HG03342 (cell line): ENCODE results near the gene RALGDS.

ENCODE experiments used
- ATAC-seq: cut with Tn5 transposase; IDR thresholded peaks from one replicate; pipeline ENCODE4 v1.9.1; 2021; ENCODE audit warnings: mild to moderate bottlenecking, moderate library complexity; ENCODE audit not compliant: unreplicated experiment

RALGDS gene

GRCh38 chr9:133120501-133121197 is 391 bp downstream of the RALGDS start:
- ATAC-seq = peak; percentile 8

DNA sequence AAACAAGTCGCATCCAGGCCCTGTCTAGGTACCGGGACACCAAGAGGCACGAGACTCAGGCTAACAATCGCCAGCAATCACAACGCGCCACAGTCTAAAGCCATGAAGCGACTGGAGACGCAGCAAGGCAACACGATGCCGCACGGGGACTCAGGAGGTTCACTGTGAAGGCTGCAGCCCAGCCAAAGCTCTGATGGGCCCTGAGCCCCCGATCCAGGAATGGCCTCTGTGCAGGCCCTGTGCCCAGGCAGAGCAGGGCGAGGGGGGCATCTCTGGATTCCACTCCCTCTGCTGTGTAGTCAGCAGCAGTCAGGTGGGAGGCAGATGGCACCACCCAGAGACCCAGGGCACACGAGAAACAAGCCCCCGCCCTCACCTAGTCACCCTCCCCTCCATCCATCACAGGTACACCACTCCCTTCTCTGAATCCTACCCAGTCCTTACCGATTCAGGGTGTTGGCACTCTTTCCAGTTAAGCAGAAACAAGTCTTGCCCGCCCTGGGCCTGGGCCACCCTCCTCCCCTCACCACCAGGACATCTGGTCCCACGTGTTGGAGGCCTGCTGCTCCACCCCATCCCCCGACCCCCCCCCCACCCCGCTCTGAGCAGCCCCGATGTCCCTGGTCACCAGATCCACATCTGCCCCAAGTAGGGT is 1.1 kb downstream of the RALGDS start:
- no peak for ATAC-seq

GRCh38 chr9:133119103-133119845 is 1.8 kb downstream of the RALGDS start:
- ATAC-seq = no peak

GRCh38 chr9:133118568-133118967 is 2.5 kb downstream of the RALGDS start:
- ATAC-seq = no peak

DNA sequence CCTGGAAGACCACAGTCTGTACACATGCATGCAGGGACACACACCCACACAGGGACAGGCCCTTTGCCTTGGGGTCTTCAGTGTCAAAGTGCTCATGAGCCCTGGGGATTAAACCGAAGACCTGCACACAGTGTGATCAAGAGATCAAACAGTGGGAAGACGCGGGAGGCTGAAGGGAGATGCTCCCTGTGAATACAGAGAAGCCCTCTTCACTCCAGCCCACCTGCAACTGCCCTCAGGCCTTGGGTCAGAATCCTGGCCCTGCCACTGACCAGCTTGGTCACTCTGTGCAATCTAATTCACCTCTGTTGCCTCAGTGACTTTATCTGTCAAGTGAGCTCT is 2.9 kb downstream of the RALGDS start:
- no peak for ATAC-seq

DNA sequence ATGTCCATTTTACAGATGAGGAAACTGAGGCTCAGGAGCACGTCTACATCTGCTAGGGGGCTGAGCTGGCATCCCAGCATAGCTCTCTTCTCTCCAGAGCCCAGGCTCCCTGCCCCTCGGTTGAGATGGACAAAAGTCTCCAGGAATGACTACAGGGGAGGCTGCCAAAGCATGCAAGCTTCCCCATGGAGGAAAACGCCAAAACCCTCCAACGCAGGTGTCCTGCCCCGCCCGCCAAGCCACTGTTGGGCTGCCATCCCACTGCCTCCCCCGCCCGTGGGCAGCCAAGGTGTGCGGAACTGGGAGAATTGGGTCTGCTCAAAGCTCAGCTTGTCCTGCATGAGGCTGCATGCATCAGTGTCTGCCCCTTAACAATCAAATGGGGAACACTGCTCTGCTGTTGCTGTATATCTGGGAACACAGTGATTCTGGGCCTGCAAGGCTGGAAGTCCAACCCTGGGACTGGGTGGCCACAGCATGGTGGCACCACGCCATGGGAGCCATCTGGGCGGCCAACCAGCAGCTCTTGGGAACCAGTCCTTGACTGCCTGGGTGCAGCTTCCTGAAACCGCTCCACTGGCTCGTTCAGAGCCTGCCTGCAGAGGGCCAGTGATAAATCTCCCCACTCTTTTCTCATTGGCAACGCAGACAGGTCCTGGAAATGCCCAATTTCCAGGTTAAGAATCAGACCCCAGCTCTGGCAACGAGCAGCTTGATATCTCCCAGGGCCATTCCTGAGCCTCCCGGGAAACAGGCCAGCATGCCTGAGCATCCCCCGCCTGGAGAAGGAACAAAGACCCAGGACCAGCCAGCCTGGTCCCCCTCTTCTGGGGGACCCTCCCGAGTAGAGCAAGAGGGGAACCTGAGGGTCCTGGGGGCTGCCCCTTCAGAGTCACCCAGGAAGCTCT is 3.5 kb downstream of the RALGDS start:
- no peak for ATAC-seq

GRCh38 chr9:133116346-133117231 is 4.5 kb downstream of the RALGDS start:
- no peak for ATAC-seq

DNA sequence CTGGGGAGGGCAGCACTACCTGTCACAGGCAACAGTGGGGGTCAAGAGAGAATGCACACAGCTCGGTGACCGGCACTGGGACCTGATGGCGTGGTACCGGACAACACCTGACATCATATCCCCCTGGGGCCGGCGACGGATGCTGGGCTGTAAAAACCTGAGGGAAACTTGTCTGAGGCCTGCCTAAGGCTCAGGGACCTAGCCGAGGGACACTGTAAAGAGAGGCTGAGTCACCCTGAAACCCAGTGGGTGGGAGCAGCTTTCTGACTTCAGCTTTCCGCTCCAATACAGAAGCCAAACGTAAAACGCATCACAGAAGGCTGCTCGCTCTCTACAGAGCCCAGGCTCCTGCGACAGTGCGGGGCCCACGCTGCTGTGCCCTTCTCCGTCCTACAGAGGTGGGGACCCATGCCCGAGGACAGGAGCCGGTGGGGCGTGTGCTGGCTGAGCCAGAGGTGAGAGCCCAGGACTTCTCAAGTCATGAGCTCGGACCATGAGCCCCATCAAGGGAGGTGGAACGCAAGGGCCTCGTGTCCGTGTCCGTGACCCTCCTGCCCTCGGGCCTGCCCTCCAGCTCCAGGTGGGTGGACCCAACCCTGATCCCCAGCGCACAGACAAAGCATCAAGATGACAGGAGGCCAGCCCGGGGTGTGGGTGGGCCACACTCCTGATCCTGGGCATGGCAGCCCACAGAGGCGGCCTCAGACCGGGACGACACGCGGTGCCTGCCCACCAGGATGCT is 5.3 kb downstream of the RALGDS start:
- ATAC-seq = peak; percentile 72

GRCh38 chr9:133114886-133115603 is 6.0 kb downstream of the RALGDS start:
- no peak for ATAC-seq

GRCh38 chr9:133113949-133114885 is 6.8 kb downstream of the RALGDS start:
- ATAC-seq = no peak

- ATAC-seq = no peak
Observed at GRCh38 chr9:133113163-133113948, 7.7 kb downstream of the RALGDS start.

DNA sequence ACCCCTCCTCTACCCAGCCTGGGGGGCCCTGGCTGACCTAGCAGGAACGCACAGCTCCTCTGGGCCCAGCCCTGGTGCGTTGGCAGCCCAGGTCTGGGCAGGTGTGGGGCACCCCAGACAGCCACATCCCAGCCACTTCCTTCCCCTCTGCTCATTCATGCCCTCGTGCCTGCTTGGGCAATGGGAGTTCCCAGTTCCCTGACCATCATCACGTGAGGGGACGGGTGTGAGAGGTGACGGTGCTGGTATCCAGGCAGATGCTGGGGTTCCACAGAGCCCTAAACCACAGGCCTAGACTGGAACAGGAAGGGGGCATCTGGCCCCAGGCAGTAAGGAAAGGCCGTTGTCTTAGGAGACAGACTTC is 8.4 kb downstream of the RALGDS start:
- no peak for ATAC-seq

DNA sequence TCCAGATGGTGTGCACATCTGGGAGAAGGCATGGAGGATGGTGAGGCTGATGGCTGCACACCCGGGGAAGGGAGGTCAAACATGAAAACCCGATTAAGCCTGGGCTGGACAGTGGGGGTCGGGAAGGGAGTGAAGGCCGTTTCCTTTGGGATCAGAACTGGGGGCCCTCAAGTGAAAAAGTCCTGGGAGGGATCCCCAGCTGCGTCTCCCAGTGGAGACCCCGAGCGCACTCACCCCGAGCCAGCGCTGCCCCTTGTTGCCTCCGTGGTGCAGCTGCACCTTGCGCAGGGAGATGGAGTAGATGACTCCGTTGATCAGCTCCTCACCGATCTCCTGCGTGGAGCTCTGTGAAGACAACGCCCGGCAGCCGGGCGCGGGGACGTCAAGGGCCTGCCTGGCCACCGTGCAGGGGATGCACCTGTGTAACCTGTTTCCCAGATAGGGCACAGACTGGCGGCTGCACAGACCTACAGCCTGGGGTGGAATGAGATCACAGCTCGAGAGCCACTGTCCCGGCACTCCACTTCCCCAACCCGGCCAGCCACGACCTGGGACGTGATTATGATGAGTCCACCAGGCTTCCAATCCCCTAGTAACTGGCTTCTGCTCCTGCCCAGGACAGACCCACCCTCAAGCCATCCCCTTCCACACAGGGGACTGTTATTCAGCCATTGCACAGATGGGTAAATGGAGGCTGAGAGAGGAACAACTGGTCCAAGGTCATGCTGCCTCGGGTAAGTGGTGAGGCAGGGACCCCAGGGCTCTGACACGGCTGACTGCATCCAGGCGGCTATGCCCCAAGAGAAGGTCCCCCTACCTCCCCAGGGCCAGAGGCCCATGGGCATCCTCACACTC is 9.0 kb downstream of the RALGDS start:
- ATAC-seq = no peak

DNA sequence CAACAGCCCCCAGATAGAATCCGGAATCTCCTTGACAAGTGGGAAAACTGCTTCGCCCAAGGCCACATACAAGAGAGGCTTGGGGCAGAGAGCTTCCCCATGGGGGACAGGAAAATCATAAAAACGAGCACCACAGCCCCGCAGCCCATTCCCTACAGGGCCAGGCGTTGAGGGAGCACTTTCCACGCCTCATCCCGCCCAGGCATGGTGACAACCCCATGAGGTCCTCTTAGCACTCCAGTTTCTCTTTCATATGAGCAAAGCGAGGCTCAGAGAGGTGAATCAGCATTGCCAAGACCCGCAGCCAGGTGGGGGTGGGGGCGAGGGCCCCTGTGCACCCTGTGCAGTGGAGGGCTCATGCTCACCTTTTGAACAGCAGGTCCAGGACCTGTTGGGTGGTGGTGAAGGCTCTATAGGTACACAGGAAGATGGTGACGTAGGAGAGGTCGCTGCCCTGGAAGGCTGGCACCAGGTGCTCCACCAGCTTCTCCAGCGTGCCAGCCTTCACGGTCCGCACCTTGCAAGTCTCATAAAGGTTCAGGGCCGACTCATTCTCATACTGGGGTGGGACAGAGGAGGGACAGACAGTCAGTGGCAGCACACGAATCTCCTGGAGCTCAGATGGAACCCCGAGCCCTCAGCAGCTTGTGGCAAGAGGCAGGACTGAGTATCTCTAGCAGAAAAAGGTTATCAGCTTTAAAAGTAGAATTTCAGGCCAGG is 10.9 kb downstream of the RALGDS start:
- no peak for ATAC-seq
